Breast epithelium (tissue), 4 donors: ENCODE results near the gene UBR3. TPM values are rescaled to one million over a fixed set of nuclear protein-coding genes. Genes with fewer than 3 reads are reported as not detected.
"Not testable (repeated sequence)": the region's sequence is repeated elsewhere in the genome, so short reads cannot be mapped to it uniquely, and the experiment has no call there.

ENCODE experiments used
- DNase-seq, 2 donors: peaks; one replicate each; pipeline ENCODE4 v3.0.0-alpha.2; 2019; ENCODE audit warnings: low spot score in 2 of 2
- H3K27ac ChIP-seq, 2 donors: fragments of 200-600 bp; sonication (generic) in 1 of 2; one replicate each; pipeline ENCODE4 v1.5.1; 2016 to 2019; ENCODE audit warnings: mild to moderate bottlenecking in 1 of 2
- H3K27me3 ChIP-seq, 2 donors: fragments of 200-600 bp; sonication (generic) in 1 of 2; one replicate each; pipeline versions ENCODE4 v1.5.1 to v1.6.0; 2017 to 2019; ENCODE audit warnings: control low read depth in 1 of 2, mild to moderate bottlenecking in 1 of 2
- H3K36me3 ChIP-seq: fragments of 200-600 bp; one replicate; pipeline ENCODE4 v1.5.1; 2019
- H3K4me1 ChIP-seq, 2 donors: fragments of 200-600 bp; sonication (generic); one replicate each; pipeline ENCODE4 v1.5.1; 2016 to 2019; ENCODE audit warnings: control low read depth in 1 of 2
- H3K4me3 ChIP-seq, 3 donors: fragments of 200-600 bp; sonication (generic); 1 replicate in 2 of 3; 2 replicates in 1 of 3; pipeline ENCODE4 v1.5.1; 2016 to 2019; ENCODE audit warnings: mild to moderate bottlenecking in 3 of 3, moderate library complexity in 2 of 3
- H3K9me3 ChIP-seq, 2 donors: fragments of 200-600 bp; sonication (generic) in 1 of 2; one replicate each; pipeline ENCODE4 v1.5.1; 2016 to 2019; ENCODE audit warnings: control low read depth in 1 of 2
- POLR2A ChIP-seq: fragments of 450-650 bp; IDR thresholded peaks from one replicate; pipeline ENCODE4 v1.6.1; 2016; ENCODE audit warnings: antibody characterized with exemption, mild to moderate bottlenecking, moderate library complexity
- POLR2AphosphoS5 ChIP-seq, 3 donors: sonication (generic); formaldehyde crosslinking; IDR thresholded peaks; one replicate each; pipeline ENCODE4 v1.6.1; 2017; ENCODE audit warnings: antibody characterized with exemption in 3 of 3
- intact Hi-C: fragments of 100-400 bp; cut with DNase I; formaldehyde crosslinking; loops from one replicate; pipeline ENCODE4 v1.15.1; 2023; ENCODE audit warnings: low total_unique reads
- total RNA-seq, 3 donors: library from RNA; depleted of rRNA; stranded (reverse); fragments of >200 nt; gene quantifications; one replicate each; pipeline ENCODE4 v1.1.0, GENCODE V29; 2016
- TF ChIP-seq, protein P1 (sequence below), 3 donors: fragments of 450-650 bp; IDR thresholded peaks; one replicate each; pipeline ENCODE4 v1.5.1; 2016 to 2017; ENCODE audit warnings: antibody characterized with exemption in 3 of 3, mild to moderate bottlenecking in 3 of 3, moderate library complexity in 3 of 3

The UBR3 gene
- total RNA-seq, 3 donors from 2014 or later = 75.7 to 110 (median 108) TPM

GRCh38 chr2:169818241-169818640 lies 9.0 kb upstream of the UBR3 start:
- peaks cover 3% of the 10 kb centered on the region for H3K36me3 ChIP-seq
- intact Hi-C loops = no loop called here
- no peaks in the 10 kb centered on the region for H3K9me3 ChIP-seq
- no peak for TF ChIP-seq POLR2A
- TF ChIP-seq, protein P1, sequence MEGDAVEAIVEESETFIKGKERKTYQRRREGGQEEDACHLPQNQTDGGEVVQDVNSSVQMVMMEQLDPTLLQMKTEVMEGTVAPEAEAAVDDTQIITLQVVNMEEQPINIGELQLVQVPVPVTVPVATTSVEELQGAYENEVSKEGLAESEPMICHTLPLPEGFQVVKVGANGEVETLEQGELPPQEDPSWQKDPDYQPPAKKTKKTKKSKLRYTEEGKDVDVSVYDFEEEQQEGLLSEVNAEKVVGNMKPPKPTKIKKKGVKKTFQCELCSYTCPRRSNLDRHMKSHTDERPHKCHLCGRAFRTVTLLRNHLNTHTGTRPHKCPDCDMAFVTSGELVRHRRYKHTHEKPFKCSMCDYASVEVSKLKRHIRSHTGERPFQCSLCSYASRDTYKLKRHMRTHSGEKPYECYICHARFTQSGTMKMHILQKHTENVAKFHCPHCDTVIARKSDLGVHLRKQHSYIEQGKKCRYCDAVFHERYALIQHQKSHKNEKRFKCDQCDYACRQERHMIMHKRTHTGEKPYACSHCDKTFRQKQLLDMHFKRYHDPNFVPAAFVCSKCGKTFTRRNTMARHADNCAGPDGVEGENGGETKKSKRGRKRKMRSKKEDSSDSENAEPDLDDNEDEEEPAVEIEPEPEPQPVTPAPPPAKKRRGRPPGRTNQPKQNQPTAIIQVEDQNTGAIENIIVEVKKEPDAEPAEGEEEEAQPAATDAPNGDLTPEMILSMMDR (IDR thresholded peaks at IDR 0.05) = no peak
- TF ChIP-seq POLR2AphosphoS5 (IDR thresholded peaks at IDR 0.05) = no peak
- DNase-seq = no peak
- H3K4me3 ChIP-seq = no peak overlapping the region
- no peak overlapping the region for H3K27ac ChIP-seq
- H3K4me1 ChIP-seq = peaks cover 0 to 6% of the 10 kb centered on the region in 2 donors
- H3K27me3 ChIP-seq = no peaks in the 10 kb centered on the region

DNA sequence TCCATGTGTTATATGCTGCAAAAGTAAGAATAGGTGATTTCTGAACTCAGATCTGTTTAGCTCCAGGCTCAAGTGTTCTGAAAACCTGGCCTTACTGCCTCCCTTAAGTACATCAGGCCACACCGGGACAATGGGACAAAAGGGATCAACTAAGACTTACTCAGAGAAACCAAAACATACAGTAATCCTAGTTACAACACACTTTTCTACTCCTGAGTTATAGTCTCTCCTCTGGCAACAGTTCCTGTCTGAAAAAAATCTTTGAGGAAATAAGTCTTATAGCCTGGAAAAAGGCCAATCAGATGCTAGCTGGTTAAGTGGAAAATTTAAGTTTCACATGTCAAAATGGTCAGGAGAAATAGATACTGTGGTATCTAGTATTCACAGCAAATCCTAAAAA lies 8.1 kb upstream of the UBR3 start:
- Histone ChIP-seq H3K27me3 (no peaks in the 10 kb centered on the region), H3K4me1 (peaks cover 0 to 6% of the 10 kb centered on the region in 2 donors), H3K4me3 (no peak overlapping the region), H3K27ac (peak overlapping the region in 1 of 2 donors; percentile 34), H3K9me3 (no peaks in the 10 kb centered on the region), H3K36me3 (peaks cover 3% of the 10 kb centered on the region)
- no peak for DNase-seq
- no peak for TF ChIP-seq POLR2AphosphoS5 (IDR thresholded peaks at IDR 0.05)
- TF ChIP-seq, protein P1 (IDR thresholded peaks at IDR 0.05) = no peak
- no peak for TF ChIP-seq POLR2A
- intact Hi-C loops = no loop called here

DNA sequence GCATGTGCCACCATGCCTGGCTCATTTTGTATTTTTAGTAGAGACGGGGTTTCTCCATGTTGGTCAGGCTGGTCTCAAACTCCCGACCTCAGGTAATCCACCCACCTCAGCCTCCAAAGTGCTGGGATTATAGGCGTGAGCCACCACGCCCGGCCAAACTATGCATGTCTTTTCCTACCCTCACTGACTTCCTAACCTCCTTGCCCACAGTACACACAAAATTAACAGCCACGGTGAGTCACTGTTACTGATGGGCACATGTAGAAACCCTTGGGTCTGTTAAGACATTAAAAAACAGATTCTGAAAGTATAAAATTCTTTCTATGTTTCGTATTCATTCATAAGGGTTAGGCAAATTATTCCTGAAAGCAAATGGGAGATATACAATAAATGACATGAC lies 7.2 kb upstream of the UBR3 start:
- H3K9me3 ChIP-seq, DNase-seq, H3K36me3 ChIP-seq, H3K27me3 ChIP-seq, H3K4me3 ChIP-seq, intact Hi-C loops, H3K4me1 ChIP-seq, H3K27ac ChIP-seq: not testable (repeated sequence)

GRCh38 chr2:169822036-169822435 lies 5.2 kb upstream of the UBR3 start:
- Histone ChIP-seq H3K9me3 (no peaks in the 10 kb centered on the region), H3K27me3 (no peaks in the 10 kb centered on the region), H3K36me3 (peaks cover 3% of the 10 kb centered on the region), H3K4me3 (no peak overlapping the region), H3K4me1 (peaks cover 0 to 6% of the 10 kb centered on the region in 2 donors), H3K27ac (no peak overlapping the region)
- intact Hi-C loops = no loop called here
- DNase-seq = no peak
- TF ChIP-seq, protein P1 (IDR thresholded peaks at IDR 0.05) = no peak
- TF ChIP-seq POLR2A (no peak), POLR2AphosphoS5 (IDR thresholded peaks at IDR 0.05) (no peak)

DNA sequence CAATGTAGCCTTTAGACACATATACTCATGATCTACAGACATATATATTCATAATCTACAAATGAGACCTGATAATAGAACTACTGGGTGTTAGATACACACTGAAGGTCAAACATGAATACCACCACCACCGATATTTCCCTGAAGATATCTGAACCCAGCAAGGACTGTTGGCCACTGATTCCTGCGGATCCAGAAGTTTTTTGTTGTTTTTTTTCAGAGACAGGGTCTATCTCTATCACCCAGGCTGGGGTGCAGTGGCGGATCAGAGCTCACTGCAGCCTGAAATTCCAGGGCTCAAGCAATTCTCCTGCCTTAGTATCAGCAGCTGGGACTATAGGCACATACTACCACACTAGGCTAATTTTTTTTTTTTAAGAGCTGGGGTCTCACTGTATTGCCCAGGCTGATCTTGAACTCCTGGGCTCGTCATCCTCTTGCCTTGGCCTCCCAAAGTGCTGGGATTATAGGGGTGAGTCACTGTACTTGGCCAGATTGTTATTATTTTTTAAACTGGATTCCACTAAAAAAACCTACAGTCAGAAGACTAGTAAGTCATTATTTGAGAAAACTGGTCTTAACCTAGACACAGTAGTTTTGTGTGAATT lies 4.4 kb upstream of the UBR3 start:
- H3K4me3 ChIP-seq = no peak overlapping the region
- intact Hi-C loops = no loop called here
- TF ChIP-seq POLR2A = no peak
- TF ChIP-seq, protein P1 (IDR thresholded peaks at IDR 0.05) = no peak
- no peak for TF ChIP-seq POLR2AphosphoS5 (IDR thresholded peaks at IDR 0.05)

More for the DNA sequence above, 4.4 kb upstream of the UBR3 start:
- Histone ChIP-seq H3K27me3 (no peaks in the 10 kb centered on the region), H3K9me3 (no peaks in the 10 kb centered on the region), H3K27ac (no peak overlapping the region), H3K36me3 (peaks cover 3% of the 10 kb centered on the region), H3K4me1 (peaks cover 0 to 6% of the 10 kb centered on the region in 2 donors)
- DNase-seq = no peak
